SK-N-MC (cell line): ENCODE measurements around the gene ATL1.

Experiments
- EZH2 ChIP-seq: fragments of 200-600 bp; sonication (generic); IDR thresholded peaks from one replicate; pipeline ENCODE4 v1.6.1; 2017; ENCODE audit warnings: antibody characterized with exemption
- POLR2AphosphoS5 ChIP-seq: IDR thresholded peaks from 2 replicates; pipeline ENCODE4 v1.6.1; 2012; ENCODE audit warnings: mild to moderate bottlenecking, low read depth, low read length, borderline replicate concordance

DNA sequence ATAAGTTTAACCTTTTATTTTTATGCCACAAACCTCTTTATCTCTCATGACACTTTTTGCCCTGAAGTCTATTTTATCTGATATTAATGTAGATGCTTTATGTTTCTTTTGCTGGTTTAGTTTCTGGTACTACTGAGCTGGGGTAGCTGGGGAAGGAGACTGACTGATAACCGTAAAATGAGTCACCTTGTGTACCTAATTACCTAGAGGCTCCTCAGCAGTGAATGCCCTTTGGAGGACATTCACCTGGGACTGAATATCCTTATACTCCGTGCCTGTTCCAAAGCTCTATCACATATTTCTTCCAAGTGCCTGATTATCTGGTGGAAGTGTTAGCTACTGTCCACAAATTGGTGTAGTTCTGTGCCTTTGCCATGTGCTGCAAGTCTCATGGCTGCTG, 13.9 kb downstream of the ATL1 start:
- no peak for TF ChIP-seq EZH2
- no peak for TF ChIP-seq POLR2AphosphoS5
